ENCODE results near the gene KRT13.

KRT13 gene

DNA sequence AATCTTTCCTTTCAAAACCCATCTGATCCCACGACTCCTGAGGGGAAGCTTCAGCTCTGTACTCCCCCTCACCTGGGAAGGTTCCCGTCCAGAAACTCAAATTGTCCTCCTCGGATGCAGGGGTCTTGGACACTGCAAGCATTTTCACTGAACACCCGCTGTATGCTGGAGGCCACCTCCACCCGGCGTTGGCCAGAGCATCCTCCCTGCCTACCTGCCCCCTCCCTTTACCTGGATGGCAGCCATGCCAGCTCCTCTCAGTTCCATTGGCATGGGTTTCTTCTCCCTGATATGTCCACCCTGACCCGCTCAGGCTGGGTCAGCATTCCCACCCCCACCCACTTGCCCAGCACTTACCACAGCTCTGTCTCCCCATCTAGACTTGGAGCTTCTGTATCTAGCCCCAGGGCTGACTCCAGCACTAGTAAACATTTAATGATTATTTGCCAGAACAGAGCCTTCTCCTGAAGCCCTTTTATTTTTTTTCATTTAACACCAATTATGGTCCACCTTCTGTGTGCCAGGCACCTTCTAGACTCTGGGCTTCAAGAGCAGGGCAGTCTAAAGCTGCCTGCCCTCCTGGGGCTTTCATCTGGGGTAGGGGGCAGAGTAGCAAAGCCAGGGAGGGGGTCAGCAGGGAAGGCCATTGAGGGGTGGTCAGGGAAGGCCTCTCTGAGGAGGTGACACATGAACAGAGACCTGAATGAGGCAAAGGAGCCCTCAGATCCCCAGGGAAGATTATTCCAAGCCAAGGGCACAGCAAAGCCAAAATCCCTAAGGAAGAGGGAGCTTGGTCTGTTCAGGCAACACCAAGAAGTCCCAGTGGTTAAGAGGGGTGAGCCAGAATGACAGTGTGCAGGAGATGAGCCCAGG is 31.6 kb upstream of the KRT13 start:
- no peak for DNase-seq

DNA sequence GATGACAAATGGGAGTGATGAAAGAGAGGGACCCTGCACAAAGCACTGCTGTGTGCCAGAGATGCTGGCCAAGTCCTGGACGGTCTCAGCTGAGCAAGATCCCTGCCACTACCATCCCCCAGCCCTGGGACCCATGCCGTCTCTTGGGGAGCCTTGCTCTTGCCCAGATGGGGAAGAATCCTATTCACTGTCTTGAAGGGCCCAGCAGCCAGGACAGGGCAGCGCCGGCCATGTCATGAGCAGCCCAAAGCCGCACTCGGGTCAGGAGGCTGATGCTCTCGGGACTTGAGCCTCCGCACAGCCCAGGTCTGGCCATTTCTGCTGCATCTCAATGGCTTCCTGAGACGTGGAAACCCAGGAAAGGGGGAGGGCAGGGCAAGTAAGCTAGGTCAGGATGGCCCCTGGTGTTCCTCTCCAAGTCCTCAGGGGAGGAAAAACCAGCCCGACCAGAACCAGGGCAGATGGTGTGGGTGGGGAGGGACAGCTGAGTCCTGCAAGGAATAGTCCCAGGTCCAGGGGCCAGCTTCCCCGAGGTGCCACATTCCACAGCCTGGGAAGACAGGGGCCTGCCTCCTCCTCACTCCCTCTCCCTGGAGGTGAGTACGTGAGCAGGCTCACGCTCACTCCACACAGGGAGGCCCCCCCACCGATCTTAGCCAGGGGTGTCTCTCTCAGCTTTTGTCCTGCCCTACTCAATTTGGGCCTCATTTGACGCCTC is 30.5 kb upstream of the KRT13 start:
- no peak for DNase-seq

DNA sequence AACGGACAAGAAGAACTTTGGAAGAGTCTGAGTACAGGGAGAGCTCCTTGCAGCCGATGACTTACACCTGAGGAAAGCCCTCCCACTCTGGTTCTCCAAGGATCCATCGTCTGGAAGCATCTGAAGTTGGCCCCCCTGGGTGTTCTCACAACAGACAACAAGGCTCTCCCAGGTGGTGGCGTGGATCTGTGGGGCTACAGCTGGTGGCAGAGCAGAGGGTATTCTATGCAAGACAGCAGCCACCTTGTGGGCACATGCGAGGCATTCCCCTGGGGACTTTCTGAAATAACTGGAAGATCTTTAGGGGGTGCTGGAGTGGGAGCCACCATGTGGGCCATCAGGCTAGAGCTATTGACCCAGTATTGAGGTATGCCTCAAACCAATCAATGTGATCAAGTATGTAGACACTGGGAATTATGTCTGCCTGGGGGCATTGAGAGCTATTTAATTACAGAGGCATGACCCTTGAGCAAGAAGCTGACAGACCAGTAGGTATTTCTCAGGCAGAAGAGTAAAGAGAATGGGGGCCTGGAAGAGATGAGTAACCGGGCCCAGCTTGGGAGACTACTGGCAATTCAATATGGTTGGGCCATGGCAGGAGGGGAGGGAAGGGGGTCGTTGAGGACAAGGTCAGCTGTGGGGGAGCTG is 29.6 kb upstream of the KRT13 start:
- no peak for DNase-seq

DNA sequence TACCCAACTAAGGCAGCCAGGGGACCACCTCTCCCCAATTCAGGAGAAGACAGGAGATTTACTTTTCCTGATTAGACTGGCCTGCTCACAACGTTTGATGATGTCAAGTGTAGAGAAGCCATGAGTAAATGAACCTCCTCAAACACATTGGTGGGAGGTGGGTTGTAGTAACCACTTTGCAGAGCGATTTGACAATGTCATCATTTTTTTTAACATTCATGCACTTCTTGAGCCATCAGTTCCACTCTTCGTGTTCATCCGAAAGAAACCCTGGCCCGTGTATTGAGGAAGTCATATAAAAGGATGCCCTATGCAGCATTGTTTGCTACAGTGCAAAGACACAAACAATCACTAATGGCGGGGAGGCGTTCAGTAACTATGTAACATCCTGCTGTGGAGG is 28.2 kb upstream of the KRT13 start:
- no peak for DNase-seq

DNA sequence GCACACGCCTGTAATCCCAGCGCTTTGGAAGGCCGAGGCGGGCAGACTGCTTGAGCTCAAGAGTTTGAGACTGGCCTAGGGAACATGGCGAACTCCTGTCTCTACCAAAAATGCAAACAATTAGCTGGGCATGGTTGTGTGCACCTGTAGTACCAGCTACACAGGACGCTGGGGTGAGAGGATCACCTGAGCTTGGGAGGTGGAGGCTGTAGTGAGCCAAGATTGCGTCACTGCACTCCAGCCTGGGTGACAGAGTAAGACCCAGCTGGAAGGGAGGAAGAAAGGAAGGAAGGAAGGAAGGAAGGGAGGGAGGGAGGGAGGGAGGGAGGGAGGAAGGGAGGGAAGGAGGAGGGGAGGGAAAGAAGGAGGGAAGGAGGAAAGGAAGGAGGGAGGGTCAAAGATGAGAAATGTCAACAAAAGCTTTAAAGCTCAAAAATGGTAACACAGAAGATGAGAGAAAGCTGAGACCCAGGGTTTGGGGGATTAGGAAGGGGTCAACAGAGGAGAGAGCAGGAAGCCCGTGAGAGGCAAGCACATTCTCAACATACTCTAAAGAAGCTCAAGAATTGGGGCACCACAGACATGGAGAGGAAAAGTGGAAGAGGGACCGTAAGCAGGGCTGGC is 27.6 kb upstream of the KRT13 start:
- no peak for DNase-seq

DNA sequence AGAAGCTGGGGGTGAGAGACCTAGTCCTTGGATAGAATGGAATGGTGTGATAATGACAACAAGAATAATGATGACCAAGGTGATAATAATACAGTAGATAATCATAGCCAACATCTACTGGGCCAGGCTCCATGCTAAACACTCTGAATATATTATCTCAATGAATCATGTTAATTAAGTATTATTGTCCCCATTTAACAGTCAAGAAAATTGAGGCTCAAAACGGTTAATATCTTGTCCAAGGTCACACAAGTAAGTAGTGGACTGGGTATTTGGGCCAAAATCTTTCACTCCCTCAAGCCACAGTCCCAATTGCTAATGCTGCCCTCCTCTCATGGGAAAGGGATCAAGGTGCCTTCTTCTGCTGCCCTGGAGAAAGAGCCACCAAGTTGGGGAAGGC is 26.6 kb upstream of the KRT13 start:
- no peak for DNase-seq

DNA sequence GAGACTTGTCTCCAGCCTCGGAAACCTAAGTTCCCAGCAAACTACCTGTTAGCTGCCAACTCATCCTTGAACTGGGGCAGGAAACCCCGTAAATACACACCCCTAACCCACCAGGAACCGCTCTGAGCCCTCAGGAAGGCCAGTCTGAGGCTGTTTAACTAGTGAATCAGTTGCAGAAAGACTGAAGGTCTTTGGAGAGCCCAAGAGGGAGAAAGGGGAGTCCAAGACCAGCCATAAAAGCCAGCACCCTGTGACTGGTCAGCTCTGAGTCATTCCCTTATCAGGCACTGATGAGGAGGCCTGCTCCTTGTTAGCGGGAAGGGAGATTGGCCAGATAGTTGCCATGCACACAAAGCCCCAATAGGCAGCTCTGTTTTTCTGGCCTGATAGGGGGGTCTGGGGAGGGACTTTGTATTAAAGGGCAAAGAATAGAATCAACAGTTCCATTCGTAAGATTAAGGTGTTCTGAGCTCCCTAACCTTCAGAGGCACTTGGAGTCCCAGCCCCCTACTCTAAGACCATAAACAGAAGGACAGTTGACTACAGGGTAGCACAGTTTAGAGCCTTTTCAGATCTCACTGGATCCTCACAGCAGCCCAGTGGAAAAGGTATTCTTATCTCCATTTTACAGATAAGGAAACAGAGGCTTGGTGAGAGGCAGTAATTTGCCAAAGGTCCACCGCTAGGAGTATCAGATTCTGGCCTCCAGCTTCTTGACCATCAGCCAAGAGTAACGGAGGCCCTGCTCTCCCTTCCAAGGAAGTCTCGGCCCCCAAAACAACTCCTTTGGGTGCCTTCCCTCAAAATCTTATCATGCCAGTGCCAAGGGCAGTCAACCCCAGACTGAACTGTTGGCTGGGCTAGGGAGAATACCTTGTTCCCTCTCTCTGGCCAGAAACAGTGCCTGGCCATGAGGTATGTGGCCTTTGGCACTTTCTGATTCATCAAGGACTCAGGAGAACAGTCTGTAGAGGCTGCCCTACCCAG is 24.9 kb upstream of the KRT13 start:
- no peak for DNase-seq

DNA sequence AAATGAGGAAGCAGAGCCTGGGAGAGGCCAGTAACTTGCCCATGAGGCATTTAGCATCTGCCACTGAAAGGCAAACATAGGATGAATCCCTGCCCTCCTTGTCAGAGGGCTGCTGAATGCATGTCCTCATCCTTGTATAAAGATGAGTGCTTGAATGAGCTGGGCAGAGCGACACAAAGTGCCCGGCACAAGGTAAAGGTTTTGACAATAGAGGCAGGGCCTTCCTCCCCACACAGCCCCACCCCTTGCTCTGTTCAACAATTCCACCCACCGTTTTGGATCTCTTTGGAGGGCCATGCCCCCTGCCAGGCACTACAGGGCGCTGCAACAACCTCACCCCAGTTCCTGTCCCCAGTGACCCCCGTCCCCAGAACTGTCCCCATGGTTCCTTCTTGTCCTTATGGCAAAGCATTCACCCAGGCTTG is 24.1 kb upstream of the KRT13 start:
- DNase-seq: no peak

DNA sequence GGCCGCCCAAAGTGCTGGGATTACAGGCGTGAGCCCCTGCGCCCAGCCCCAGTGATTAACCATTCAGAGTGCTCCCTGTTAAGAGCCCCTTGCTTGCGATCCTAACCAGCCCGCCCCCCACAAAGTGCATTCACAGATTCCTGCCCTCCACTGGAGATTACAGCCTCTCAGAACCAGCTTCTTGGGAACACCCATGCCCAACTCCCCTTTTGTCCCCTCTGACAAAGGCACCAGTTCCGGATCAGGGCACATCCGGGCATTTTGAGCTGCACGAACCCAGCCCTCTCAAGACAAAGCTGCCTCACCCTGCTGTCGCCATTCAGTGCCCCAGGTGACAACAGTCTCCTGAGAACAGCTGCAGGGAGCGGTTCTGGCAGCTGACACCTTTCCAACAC is 23.5 kb upstream of the KRT13 start:
- no peak for DNase-seq

DNA sequence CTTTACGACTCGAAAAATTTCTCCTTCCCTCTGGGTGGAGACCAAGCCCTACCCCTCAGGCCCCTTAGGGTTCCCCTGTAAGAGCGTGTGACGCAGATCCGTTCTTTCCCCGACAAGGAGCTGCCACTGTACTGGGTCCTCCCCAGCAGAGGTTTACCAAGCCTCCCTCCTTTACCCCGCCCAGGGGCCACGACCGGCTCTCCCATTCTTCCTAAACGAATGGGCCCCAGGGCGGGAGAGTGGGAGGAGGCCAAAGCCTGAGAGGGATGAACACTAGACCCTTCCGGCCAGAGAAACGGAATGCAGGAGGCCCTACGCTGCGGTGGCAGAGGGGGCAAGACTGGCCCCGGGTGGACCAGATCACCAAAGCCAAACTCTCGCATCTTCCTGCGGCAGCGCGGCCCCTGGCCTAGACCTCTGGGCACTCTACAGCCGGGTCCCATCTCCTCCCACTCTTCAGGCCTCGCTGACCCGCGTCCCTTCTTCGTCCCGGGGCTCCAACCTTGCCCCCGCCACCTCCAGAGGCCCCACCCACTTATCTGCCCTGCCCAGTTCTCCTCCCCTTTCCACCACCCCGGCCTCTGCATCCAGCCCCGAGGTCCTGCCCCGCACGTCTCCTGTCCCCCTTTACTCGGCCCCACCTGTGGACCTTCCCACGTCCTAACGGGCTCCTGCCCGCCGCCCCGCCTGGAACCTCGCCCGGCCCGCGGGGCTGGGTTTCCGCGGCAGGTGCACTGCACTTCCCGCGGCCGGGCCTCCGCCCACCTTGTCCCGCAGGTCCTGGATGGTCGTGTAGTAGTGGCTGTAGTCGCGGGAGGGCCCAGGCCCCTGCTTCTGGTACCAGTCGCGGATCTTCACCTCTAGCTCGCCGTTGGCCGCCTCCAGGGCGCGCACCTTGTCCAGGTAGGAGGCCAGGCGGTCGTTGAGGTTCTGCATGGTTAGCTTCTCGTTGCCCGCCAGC is 21.9 kb upstream of the KRT13 start:
- DNase-seq: no peak

DNA sequence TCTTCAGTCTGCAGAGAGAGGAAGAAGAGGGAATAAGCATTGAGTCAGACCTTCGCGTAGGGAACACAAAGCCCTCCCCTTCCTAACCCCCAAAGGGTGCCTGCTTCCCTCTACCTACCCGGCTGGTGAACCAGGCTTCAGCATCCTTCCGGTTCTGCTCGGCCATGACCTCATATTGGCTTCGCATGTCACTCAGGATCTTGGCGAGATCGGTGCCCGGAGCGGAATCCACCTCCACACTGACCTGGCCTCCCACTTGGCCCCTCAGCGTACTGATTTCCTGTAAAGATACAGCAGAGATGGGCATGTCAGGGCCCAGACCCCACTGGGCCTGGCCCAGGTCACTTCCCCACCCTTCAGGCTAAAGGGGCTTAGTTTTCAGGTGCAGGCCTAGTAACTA is 18.8 kb upstream of the KRT13 start:
- DNase-seq: no peak

DNA sequence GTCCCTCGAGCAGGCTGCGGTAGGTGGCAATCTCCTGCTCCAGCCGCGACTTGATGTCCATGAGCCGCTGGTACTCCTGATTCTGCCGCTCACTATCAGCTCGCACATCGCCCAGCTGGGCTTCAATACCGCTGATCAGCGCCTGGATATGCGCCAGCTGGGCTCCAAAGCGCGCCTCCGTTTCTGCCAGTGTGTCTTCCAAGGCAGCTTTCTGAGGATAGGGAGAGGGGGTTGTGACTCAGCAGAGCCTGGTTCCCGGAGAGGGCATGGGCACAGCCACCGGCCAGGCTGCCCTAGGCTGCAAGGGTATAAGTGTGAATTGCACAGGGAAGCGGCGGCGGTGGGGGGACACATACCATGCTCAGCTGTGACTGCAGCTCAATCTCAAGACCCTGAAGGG is 18.4 kb upstream of the KRT13 start:
- no peak for DNase-seq

DNA sequence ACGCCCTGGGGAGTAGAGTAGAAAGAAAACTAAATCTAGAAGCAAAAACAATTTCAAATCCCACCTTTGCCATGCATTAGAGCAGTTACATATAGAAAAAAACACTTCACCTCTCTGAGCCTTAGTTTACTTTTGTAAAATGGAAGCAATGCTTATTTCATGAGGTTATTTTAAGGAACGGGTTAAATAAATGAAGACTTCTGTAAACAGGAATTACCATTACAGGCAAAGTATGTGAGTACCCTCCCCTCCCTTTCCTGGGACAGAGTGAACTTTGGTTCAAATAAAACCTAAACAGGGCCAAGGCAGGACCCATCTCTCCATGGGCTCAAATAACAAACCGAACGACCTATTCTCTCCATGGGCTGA is 17.8 kb upstream of the KRT13 start:
- no peak for DNase-seq

DNA sequence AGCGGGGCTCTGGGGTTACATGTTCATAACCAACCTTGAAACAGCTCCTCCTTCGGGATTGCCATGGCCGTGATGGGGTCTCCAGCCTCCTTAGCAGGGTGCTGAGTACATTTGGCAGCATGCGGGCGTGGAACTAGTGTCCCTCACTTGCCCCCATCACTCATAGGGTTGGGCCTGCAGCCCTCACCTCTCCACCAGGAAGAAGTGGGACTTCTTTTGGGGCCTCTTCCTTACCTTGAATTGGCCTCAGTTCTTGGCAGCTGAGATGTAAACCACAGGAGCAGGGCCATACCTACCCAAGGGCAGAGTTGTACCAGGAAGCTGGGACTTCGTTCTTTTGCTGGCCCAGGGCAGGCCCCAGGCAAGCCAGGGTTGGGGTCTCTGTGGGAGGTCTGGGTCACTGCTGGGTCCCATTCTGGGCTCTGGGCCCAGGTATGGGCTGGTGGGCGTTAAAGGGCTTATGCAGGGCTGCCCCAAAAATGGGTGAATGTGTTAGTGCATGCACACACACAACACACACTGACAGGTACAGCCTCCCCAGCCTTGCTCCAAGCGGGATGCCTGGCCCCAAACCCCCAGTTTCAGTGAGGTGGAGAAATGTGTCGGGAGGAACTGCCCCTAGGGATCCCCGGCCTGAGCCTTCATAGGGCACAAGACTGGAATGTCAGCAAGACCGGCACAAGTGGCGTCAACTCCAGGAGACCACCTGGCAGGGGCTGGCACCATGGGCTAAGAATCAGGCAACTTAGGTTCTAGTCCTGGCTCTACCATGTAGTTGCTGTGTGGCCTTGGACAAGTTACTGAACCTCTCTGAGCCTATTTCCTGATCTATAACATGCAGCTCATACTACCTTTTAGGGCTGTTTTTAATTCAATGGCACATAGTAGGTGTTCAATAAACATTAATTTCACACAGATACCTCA is 17.2 kb upstream of the KRT13 start:
- DNase-seq: no peak

DNA sequence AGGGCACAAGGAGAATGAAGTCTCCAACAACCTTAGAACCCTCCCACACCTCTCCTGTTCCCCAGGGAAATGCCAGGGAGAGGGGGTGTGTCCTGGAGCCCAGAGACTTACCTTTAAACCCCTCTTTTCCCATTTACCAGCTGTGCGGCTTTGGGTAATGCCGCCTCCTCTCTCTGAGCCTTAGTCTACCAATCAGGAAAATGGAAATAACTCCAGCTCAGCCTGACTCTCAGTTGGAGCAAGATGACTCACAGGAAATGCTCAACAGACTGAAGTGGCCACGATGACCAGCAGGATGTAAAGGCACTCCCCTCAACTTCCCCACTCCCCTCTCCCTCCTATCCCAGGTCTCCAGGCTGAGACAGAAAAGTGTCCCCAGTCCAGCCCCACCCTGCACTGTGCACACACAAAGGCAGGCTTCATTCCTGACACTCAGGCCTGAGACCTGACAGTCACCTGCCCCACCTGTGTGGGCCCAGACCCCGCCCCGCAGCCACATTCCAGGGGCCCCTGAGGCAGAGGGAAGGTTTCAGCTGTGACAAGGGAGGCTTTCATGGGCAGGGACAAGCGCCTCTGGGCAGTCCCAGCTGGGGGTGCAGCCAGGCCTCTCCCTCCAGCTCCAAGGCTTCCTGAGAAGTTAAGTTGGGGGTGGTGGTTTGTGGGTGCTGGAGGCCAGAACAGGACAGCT is 16.3 kb upstream of the KRT13 start:
- peak; percentile 7 to 14 for DNase-seq

DNA sequence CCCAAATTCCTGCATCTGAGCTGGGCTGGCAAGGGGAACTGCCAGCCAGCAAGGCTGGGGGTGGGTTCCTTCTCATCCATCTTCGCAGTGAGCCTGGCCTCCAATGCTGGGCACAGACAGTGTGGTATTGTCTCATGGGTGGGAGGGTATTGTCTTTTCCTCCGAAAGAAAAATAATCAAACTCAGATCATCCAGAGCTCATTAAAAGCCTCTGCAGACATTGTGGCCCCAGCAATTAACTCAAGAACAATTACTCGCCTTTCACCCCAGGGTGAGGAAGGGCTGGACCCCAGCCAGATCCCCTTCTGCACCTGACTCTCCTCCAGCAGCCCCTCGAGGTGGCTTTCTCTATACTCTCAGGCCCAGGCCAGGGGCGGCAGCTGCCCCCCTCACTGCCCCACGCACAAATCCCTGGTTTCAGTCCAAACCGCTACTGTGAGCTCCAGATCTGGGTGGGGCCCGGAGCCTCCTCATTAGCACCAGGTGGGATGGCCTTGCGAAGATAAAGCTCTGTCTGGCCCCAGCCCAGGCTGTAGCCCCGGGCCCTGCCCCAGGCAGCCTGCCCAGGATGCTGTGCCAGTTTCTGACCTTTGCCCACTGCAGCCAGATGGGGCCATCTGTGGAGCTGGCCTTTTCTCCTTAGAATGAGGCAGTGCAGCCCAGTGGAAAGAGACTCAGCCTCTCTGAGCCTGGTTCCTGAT is 15.6 kb upstream of the KRT13 start:
- DNase-seq: no peak

DNA sequence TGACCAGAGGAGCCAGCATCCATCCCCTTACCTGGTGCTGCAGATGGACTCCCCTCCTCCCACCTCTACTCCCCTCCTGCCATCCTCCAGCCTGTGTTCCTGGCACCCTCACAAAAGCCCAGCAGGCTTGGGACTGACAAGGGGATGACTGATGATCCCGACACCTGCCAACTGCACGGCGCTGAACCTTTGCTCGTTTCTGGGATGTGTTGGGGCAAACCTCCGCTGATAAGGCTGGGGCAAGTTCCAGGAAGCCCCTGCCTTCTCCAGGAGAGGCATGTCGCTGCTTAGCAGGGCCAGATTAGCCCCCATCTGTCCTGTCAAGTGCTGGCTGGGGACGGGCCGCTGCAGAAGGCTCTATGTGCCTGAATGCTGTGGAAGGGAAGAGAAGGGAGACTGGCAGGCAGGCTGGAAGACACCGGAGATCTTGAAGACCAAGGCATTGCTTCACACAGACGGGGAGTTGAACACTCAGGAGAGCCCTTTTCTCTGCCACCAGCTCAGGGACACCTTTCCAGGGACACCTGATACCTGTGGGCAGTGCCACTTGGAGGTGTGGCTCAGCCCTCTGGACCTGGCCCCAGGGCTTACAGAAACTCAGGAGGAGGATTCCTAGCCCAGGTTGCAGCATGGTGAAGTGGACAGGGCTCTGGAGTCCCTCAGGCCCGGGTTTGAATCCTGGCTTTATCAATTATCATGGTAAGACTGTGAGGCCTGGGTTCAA is 14.3 kb upstream of the KRT13 start:
- no peak for DNase-seq

All from inflammatory macrophage treated with lipopolysaccharide for 1 hour (primary cell).